Cerebellar nuclear complex (tissue), 1 donor: ENCODE measurements around the gene SRSF2.
"Not testable (repeated sequence)": the region's sequence is repeated elsewhere in the genome, so short reads cannot be mapped to it uniquely, and the experiment has no call there.

Experiments used
- DNase-seq, 2 experiments: peaks; one replicate each; lab custom pipeline; 2025; lab: John Stamatoyannopoulos, UW

Gene SRSF2

DNA sequence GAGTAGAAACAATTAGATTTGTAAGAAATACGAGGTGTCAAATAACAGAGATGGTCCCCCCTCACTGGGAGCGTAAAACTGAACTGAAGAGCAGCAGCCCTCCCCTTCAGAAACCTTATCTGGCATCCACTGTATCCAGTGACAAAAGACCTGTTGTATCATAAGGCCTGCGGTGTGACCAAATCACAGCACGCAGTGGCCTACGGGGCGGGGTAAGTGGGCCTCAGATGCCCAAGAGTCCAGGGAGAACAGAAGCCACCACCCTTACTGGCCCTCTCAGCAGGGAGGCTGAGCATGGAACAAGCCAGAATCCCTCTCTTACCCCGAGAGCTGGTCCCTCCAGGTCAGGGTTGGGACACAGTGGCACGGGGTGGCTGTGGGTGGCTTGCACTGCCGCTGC is 16.2 kb downstream of the SRSF2 start:
- DNase-seq = no peak

DNA sequence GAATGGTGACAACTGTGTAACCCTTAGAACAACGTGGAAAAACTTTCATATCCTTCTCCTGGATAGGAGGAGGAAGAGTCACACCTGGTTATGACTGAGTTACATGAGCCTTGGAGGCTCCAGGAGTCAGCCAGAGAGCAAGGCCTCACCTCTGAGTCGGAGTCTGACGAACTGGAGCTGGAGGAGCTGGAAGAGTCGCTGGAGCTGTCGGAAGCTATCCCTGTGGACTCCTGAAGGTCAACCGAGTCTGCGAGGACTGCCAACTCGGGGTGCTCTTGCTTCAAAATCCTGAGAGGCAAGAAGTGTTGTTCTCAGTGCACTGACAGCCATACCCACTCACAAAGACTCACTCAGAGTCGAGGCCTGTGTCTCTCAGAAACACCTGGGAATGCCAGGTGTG is 16.9 kb downstream of the SRSF2 start:
- no peak for DNase-seq

GRCh38 chr17:76718516-76718915 is 18.6 kb downstream of the SRSF2 start:
- DNase-seq = no peak

DNA sequence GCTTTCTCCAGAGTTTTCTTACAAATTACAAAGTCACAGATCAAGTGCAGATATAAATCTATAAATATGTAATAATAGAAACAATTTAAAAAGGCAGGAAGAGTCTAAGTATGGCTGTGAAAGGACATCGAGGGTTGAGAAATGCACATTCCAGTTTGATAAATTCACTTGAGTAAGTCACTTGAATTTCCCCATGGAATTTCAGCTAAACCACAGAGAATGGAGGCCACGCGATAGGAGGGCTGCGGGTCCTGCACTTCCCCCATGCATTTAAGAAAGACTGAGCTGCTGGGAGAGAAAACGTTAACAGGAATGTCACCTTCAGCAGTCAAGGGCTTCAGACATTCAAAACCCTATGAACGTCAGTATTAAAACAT is 20.3 kb downstream of the SRSF2 start:
- DNase-seq = no peak

DNA sequence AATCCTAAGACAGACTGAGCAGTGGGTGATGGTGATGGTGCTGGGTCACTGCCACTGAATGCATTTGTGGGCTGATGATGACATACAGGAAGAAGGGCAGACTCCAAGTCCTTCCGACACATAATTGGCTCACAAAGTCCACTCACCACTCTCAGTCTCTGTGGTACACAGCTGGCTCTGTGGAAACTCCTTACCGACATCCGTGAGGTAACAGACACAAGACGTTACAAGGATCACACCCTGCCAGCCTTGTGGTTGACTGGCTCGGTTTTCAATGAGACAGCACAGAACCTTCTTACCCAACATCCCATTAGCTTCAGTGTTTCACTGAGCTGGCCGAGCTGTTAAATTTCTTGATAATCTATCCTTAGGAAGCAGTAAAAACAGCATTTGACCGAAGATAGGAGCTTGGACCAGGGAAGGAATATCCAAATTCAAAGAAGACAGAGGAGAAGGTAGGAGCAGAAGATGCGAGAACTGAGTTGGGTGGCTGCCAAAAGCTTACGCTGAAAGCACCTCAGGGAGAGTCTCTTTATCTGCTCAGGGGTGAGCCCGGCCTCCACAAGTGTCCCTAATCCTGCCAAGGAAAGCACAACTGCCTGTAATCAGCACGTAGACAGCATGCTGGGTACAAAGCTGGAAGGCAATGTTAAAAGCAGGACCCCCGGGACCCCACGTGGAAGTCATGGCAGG is 20.8 kb downstream of the SRSF2 start:
- DNase-seq = no peak

GRCh38 chr17:76715496-76715830 is 21.7 kb downstream of the SRSF2 start:
- DNase-seq = no peak

DNA sequence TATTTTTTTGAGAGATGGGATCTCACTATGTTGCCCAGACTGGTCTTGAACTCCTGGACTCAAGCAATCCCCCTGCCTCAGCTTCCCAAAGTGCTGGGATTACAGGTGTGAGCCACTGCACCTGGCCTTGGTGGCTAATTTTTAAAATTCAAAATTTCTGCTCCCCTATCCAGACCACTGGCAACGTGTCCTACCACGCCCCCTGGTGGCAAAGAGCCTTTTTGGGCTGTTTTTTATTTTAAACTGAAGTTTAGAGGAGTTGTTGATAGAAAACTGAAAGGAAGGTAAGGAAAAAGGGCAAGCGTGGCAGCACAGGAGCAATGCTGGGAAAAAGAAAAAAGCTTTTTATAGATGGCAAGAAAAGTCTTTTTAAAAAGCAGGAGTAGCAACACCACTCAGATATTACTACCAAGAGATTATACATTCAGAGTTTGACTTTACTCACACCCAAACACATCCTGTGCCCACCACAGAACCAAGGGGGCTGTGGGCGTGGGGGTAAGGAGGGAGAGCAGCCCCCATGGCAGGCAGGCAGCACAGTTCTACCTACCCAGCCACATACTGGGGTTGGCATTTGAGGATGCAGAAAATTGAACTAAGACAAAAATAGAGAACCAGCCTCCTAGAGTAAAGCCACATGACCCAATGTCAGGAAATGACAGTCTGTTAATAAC is 22.2 kb downstream of the SRSF2 start:
- no peak for DNase-seq

DNA sequence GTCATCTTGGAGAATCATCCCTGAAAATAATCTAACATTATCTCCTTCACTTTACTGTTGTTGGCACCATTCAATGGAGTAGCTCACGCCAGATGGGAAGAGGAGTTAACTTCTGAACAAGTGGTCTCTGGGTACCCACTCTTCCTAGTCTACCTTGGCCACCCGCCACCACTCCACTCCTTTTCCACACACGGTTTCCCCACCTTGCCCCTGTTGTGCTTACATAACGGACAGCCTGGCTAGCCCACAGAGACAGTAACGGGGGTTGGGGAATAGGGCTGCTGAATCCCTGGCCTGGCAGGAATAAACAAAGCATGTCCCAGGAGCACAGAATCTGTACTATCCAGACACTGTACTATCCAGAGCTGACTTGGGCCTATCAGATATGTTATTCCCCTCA is 22.8 kb downstream of the SRSF2 start:
- no peak for DNase-seq

DNA sequence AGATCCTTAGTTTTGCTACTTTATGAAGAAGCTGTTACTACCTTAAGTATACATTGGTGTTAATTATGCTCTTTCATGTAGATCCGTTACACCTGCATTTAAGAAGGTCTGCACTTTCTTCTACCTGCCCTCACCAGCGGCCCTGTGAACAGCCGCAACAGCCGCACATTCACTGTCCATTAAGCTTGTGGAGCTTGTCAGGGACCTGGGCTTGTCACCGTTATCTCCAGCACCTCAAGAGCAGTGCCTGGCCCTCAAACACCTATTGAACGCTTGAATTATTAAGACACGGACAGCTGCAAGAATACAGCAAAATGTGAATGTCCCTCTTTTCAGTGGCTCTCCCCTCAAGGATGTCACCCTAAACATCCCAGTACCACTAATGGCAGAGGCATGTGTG is 23.4 kb downstream of the SRSF2 start:
- DNase-seq = no peak

DNA sequence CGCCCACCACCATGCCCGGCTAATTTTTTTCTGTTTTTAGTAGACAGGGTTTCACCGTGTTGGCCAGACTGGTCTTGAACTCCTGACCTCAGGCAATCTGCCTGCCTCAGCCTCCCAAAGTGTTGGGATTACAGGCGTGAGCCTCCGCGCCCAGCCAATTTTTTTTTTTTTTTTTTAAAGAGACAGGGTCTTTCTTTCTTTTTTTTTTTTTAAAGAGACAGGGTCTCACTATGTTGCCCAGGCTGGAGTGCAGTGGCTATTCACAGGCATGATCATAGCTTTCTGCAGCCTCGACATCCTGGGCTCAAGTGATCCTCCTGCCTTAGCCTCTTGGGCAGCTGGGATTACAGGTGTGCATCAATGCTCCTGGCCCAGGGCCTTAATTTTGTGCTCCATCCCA is 24.8 kb downstream of the SRSF2 start:
- not testable (repeated sequence) for DNase-seq

- DNase-seq = peak in 1 of 2 experiments; percentile 64
Measured at GRCh38 chr17:76710863-76711611, 26.1 kb downstream of the SRSF2 start, which contains the start of gene MXRA7. Gene MXRA7, minus strand, starts transcription at chr17:76710965. Its CDS starts 19 bp downstream, at chr17:76710946.

DNA sequence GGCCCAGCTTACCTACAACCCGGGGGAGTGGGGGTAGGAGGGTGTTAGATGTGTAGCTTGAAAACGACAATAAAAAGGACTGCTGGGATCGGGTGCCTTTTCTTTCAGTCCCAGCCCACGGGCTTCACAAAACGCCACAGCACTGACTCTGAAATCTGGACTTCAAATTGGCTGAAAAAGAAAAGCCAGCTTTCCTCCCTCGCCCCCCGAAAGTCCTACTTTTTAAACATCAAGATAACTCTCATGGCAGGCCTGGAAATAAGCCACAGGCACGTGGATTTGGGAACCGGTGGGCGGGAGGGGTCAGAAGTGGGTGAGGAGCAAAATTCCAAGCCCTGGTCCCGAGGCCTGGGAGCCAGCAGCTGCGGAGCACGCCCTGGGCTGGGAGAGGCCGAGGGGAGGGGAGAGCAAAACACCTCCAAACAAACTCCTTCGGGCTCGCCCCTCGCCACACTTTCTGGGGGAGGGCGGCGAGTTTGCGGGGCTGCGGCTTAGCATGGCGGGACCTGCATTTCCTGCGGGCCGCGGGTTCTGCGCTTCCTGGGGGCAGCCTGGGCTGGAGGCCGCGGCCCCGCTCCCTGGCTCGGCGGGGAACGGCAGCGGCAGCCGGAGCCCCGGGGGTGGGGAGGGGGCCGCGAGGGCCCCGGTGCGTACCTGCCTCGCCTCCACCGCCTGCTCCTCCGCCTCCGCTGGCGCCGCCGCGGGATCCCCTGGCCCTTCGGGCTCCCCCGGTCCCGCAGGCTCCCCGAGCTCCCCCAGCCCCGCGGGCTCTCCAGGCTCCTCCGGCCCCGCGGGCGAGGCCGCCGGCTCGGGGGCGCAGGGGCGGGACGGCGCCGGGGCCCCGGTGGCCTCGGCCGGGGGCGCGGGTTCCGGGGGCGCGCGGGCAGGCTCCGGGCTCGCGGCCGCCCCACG is 26.9 kb downstream of the SRSF2 start:
- not testable (repeated sequence) for DNase-seq

DNA sequence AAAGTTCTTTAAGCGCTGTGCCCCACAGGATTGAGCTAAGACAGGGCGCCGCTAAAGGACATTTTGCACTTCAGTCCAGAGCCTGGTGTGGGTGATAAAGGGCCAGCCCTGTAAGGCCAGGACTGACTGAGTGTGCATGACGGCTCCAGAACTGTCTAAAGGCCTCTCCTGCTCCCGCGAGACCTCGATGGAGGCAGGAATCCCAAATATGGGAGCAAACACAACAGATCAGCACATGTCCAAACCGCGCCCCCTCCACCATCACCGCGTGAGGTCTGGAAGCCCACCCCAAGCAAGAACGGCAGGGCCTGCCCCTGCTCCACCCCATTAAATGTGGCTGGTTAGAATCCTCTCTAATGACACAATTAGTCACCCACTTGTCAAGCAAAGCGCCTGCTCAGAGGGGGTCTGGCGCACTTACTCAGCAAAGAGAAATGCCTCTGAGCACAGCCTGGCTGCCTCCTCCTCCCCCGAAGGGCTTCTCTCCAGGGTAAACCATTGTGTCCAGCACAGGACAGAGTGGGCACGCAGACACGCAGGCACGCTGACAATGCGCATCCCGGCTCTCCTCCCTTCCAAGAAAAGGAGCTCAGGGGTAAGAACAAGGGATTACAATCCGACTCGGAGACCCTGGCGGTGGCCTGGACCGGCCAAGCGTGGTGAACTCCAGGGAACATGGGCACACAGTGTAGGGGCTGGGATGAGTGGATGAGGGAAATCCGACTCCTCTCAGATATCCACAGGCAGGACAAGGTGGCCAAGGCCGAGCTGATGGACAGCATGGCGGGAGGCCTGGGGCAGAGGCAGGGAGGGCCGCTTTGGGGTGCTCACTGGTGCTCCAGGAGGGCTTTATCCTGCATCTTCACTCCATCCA is 27.8 kb downstream of the SRSF2 start:
- no peak for DNase-seq

- DNase-seq = no peak
Measured at GRCh38 chr17:76707985-76708807, 28.9 kb downstream of the SRSF2 start.

GRCh38 chr17:76706817-76707216 is 30.3 kb downstream of the SRSF2 start:
- no peak for DNase-seq

GRCh38 chr17:76704805-76705204 is 32.3 kb downstream of the SRSF2 start:
- DNase-seq = no peak

GRCh38 chr17:76702941-76703637 is 34.0 kb downstream of the SRSF2 start:
- DNase-seq = no peak

DNA sequence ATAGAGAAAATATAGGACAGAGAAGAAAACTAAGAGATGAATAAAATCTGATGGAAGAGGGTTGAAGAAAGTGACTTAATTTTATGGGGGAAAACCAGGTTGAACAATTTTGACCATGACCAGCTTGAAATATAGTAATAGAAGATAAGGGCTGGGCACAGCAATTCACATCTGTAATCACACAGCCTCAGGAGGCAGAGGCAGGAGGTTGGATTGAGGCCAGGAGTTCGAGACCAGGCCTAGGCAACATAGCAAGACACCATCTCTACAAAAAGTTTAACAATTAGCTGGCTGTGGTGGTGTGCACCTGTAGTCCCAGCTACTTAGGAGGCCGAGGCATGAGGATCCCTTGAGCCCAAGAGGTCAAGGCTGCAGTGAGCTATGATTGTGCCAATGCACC is 35.1 kb downstream of the SRSF2 start:
- no peak for DNase-seq

GRCh38 chr17:76701471-76701967 is 35.6 kb downstream of the SRSF2 start:
- DNase-seq = no peak
